NCI-H2227 (cell line): ENCODE measurements around the gene PRPF8.

Source experiments
- DNase-seq: peaks from one replicate; lab custom pipeline; 2025; ENCODE audit not compliant: unreplicated experiment; lab: John Stamatoyannopoulos, UW

The PRPF8 gene

DNA sequence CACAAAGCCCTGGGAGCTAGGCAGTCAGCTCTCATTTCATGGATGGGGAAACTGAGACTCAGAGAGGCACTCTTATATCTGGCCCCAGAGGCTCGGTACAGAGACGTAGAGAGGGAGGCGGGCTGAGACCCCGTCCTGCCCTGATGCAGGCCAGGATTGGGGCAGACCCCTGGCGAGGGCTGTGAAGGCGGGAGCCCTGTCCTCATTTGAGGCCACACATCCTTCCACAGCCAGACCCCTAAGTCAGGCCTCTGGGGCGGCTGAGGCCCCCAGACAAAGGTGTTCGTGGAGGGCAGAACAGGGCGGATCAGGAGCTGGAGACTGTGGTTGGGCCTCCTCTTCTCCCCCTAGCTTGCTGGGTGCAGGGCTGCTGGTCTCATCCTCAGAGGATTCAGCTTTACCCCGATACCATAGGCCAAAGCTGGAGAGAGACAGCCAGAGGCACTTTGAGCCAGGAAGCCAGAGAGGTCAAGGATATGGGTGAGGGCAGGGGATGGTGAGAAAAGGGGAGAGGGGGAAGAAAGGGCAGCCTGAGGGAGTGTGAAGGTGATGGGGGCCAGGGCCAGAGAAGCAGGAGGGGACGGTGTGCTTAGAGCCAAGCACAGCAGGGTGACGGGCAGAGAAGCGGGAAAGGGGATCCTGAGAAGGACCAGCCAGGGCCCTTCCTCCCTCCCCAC is 38.3 kb downstream of the PRPF8 start:
- no peak for DNase-seq

DNA sequence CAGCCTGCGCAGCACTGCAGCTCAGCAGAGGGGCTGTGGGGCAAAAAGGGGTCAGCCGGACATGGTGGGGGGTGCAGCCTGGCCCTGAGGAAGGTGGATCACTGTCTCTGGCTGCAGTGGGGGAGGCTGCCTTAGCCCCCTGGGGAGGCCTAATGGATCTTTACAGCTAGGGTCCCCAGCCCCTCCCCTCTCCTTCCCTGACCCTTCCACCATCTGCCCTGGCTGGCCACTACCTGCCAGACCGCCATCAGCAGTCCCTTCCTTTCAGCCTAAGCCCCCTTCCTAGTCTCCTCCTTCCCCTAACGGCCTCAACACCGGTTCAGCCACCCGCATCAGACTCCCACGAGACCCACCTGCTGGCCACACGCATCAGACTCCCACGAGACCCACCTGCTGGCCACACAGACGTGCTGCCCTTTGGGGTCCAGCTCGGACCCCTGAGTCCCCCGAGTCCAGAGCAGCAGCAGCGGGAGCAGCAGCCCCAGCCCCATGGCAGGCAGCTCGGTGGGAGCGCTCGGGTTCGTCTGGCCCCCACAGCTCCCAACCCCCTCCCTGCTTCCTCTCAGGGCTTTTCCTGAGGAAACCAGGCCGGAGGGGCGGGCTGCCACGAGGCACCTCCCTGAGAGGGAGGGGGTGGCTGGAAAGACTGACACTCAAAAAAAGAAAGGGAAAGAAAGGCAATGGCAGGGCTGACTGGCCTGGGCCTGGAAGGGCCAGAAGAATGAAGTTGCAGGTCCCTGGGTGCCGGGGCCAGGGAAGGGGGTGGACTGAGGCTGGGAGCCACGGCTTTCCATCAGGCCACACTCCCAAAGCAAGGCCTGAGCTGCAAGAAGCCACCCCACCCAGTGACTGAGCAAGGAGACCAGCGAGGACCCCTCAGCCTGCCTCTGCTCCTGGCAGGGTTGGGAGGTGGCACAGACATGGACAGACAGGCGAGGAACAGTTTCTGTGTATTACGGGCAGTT is 39.2 kb downstream of the PRPF8 start, which contains the start of gene SCARF1:
SCARF1 (minus strand) TSS at position 526 of the 965 bp plus-strand sequence; CDS start at position 491, 35 bp downstream.
- DNase-seq: no peak

DNA sequence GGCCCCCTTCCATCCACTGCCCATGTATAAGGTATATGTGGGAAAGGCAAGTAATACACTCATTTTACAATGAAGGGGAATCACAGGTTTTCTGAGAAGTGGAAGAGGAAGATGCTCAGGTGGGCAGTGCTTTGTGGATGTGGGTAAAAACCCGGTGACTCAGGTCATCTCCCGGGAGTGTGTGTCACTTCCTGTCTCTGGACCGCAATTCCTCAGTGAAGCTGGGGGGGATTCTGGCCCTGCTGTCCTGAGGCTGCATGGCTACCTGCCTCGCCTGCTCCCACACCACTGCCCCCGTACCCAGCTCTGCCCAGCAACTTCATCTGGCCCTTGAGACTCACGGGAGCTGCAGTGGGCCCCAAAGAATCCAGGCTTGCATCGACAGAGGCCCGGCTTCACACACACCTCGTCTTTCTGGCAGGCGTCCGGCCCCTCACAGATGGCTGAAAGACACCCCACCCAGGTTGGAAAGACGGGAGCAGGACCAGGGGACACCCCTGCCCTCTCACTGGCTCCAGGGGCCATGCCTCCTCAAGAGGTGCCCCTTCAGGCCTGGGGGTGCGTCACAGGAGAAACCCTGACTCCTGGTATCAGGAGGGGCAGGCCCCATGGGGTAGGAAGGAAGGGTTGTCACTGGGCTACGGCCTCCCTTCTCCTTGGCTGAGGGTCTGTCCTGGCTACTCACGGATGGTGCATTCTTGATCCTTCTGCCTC is 40.0 kb downstream of the PRPF8 start:
- DNase-seq: no peak

DNA sequence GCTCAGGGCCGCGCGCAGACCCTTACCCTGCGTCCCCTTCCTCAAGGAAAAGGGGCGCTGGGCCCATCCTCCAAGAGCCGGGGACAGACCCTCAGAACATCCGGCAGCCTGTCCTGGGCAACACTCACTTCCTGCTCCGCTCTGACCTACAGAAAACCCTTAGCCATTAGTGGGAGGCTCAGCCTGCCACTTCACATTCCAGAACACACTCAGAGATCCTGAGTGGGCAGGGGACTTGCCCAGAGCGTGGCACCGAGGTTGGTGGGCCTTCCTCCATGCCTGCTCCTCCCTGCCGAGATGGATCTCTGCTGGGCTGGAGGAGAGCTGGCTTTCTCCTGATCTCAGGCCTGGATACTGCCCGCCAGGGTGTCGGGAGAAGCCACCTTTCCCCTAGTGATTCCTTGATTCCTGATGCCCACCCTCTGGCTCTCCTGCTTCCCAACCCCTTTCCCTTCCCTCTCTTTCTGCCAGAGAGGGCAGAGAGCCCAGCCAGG is 40.6 kb downstream of the PRPF8 start:
- no peak for DNase-seq

DNA sequence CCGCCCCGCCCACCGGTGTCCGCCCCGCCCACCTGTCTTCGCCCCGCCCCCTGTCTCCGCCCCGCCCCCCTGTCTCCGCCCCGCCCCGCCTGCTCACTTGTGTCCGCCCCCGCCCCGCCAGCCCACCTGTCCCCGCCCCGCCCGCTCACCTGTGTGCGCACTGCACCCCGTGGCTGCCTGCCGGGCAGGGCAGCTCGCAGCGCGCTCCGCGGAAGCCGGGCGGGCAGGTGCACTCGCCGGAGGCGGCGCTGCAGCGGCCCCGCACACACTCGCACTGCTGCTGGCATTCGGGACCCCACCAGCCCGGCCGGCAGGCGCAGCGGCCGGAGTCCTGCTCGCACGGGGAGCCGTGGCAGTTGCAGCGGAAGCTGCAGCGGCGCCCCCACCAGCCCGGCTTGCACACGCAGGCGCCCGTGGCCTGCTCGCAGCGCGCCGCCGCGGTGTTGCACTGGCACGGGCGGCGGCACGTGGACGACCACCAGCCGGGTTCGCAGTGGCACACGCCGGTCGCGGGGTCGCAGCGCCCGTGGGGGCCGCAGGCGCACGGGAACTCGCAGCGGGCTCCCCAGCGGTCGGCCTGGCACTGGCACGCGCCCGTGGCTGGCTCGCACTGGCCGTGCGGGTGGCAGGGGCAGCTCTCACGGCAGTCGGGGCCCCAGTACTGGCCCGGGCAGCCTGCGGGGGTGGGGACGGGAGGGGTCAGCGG is 41.2 kb downstream of the PRPF8 start:
- peak; percentile 57 for DNase-seq

DNA sequence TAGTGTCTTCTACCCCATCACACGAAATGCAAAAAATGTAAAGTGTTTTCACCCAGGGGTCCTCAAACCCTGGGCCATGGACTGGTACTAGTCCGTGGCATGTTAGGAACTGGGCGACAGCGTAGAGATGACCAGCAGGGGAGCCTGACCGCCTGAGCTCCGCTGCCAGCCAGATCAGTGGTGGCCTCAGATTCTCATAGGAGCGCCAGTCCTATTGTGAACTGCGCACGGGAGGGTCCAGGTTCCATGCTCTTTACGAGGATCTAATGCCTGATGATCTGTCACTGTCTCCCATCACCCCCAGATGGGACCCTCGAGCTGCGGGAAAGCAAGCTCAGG is 43.6 kb downstream of the PRPF8 start:
- DNase-seq: no peak

DNA sequence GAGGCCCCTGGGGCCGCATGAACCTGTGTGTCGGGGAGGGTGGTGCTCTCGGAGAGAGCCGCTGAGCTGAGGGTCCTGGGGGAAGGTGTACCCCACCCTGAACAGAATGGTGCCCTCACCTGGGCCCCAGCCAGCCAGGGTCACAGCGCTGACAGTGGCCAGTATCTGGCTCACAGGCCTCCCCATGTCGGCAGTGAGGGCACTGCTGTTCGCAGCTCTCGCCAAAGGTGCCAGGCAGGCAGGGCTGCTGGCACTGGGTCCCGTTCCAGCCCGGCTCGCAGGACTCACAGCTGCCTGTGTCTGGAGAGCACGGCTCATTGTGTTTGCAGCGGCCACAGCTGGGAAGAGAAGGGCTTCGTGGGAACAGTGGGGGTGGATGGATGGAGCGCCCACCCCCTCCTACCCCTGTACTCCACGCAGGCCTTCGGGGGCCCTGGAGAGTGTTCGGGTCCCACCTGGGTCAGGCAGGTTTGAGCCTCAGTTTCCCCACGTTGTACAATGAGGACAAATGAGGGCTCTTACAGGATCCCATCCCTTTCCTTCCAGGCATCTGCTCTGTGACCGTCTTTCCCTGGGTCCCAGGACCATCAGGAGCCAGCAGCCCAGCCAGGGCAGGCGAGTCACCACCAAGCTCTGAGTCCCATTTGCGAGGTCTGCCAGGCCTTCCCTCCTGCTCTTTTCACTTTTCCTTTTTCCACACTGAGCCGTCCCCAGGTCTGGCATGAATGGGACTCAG is 44.2 kb downstream of the PRPF8 start:
- DNase-seq: peak; percentile 16

DNA sequence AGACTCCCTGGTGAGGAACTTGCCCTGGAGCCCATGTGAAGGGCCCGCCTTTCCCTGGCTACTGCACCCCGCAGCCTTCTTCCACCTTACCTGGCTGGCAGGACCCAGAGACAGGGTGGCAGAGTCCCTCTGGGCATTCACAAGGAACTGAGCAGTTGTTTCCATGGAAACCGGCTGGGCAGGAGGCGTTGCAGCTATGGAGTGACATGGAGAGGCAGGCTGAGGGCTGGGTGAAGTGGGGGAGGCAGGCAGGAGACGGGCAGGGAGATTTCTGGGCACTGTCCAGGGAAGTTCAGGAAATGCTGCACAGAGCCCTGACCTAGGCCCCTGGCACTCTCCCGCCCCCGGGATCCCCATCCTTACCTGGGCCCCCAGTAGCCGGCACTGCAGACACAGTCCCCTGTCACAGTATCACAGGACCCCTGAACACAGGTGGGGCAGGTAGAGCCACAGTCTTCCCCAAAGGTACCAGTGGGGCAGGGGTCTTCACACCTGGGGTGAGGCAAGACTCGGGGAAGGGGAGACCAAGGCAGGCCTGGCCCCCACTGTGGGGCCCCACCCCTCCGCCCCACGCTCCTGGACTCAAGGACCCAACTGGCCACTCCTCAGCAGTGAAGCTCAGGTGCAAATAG is 45.0 kb downstream of the PRPF8 start:
- peak; percentile 69 for DNase-seq

DNA sequence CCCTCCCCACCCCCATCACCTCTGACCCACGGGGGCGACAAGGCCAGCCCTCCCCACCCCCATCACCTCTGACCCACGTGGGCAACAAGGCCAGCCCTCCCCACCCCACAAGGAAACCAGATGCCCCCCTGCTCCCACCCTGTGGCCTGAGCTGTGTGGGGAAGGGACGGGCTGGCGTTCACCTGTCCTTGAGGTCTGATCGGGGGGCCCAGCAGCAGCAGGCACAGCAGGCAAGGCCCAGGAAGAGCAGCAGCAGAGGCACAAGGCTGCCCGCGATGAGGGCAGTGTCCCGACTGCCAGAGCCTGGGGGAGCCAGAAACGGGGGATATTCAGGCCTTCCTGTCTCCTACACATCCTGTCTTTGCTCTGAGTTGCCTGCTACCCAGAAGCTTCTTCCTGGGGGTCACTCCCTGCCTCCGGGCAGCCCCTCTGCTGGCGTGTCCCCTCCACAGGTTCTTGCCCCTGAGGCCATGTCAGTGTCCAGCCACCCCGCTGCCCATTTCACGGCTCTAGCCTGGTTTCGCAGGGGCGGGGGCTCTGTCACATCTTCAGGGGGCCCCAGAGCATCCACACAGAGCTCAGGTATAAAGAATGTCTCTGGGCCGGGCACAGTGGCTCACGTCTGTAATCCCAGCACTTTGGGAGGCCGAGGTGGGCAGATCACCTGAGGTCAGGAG is 45.9 kb downstream of the PRPF8 start:
- DNase-seq: no peak

DNA sequence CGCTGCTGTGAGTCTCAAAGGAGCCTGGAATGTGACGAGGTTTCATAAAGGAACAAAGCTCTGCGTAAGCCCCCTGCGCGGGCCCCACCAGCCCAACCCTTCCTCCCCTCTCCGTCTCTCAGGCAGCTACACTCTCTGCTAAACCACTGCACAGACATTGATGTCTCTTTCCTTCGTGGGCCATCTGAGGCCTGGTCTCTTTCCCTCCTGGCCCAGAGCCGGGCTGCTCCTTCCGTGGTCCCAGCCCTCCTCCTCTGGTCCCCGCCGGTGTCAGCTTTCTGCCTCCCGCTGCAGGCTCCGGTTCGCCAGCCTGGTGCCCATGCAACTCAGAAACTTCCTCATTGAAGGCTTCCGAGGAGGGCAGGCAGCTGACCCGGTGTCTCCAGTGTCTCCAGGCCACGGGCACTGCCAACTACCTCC is 46.5 kb downstream of the PRPF8 start:
- DNase-seq: no peak

DNA sequence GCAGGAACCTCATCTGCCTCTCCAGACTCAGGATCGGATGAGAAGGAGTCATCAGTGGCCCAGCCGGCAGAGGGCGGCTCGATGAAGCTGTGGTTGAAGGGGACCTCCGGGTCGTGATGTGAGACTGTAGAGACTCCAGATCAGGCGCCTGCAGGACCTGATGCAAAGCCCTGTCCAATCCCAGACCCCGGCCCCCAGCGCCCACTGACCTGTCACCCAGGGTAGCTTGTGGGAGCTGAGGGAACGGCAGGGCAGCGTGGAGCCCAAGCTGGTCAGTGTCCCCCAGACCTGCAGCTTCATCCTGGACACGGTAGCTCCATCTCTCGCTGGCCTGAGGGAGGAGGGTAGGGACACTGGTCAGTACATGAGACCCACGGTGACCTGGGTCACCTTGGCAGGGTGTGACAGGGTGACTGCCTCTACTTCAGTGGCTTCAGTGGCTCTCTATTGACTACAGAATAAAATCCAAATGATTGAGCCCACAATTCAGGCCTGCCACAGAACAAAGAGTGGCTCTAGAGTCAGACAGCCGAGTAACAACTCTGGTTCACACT is 47.9 kb downstream of the PRPF8 start:
- DNase-seq: no peak

DNA sequence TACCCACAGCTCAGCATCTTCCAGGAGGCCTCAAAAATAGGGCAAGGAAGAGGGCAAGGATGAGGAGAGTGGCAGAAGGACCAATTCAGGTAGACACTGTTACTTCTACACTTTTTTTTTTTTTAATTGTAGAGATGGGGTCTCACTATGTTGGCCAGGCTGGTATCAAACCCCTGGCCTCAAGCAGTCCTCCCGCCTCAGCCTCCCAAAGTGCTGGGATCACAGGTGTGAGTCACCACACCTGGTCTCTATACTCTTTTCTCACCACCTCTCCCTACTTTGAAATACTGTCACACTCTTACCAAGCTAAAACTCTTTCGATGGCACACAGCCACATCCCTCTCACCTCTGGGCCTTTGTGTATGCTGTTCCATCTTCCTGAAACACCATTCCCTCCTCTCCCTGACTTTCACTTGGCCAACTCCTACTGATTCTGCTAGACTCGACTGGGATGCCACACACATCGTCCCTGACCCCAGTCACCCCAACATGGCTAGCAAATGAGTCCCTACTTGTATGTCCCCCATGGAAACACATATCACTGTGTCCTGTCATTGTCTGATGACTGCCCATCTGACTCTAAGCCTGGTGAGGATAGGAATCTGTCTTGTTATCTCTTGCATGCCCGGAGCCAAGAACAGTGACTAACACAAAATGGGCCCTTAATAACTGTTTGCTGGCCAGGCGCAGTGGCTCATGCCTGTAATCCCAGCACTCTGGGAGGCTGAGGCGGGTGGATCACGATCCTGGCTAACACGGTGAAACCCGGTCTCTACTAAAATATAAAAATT is 48.8 kb downstream of the PRPF8 start:
- no peak for DNase-seq

DNA sequence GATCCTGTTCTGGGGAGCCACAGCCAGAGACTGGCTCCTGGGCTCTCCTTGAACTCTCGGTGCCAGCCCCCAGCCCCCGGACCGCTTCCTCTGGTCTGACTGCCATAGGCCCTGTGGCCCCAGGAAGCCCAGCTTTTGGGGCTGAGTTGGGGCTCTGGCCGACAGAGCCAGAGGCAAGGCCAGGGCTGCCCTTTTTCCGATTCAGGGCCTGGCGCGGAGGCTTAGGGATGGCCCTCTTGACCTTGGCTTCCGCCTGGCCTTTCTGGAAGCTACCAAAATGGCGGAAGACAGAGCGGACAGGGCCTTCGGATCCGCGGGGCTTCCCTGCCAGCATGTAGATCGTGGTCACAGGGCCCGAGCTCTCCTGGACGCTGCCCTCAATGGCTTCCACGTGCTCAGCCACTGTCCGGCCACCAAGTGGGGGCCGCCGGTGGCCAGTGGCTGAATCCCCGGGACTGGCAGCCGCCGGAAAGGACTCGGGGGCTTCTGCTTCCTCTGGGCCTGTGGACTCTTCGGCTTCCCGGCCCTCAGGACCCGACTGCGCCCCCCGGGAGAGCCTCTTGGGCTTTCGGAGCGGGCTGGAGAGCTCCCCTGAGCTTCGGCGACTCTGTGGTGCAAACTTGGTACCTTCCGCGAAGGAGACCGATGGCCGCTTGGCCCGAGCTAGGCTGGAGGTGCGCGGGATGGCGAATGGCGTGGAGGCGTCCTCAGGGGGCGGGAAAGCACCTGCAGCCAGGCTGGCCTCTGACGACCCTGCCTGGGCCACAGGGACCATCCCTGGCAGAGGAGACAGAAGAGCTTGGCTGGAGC is 49.6 kb downstream of the PRPF8 start:
- no peak for DNase-seq

DNA sequence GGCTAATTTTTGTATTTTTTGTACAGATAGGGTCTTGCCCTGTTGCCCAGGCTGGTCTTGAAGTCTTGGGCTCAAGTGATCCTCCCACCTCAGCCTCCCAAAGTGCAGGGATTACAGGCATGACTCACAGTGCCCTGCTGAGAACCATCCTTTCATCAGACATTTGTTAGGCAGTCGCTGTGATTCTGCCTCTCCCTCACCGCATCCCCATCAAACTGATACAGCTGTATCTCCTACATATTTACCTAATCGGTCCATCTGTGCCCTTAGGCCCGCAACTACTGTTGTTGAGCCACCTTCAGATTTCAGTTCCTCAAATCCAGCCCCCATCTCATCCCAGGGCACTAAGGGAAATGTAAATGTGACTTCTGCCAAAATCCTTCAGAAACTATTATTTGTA is 54.0 kb downstream of the PRPF8 start:
- no peak for DNase-seq

DNA sequence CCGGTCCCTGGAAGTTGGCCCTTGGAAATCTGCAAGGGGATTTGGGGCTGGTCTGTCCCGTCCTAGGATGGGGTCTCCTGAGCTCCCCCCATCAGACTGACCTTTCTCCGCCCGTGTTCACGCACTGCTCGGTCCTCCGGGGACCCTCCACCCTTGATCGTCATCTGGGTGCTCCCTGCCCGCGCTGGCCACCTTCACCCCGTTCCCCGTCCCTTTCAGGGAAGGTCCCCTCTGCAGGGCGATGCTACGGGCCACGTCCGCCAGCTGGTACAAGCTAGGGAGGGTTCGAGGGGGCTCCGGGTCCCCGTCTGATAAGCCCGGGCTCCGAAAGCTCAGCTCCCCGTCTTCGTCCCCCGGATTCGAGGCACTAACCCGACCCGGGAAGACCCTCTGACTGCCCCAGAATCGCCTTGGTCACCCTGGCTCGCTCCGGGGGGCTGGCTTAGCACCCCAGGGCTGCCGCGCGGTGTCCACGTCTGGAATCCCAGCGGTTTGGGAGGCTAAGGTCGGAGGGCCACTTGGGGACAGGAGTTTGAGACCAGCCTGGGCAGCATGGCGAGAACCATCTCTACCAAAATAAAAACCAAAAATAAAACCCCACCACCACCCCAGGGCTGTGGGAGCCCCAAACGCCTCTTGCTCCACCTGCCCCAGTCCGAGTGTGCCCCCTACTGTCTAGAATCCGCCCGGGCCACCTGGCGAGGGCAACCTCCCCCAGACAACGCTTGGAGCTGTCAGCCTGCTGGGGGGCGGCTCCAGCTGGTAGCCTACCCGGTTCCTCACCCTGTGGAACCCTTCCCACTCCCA is 55.0 kb downstream of the PRPF8 start:
- DNase-seq: peak; percentile 26

DNA sequence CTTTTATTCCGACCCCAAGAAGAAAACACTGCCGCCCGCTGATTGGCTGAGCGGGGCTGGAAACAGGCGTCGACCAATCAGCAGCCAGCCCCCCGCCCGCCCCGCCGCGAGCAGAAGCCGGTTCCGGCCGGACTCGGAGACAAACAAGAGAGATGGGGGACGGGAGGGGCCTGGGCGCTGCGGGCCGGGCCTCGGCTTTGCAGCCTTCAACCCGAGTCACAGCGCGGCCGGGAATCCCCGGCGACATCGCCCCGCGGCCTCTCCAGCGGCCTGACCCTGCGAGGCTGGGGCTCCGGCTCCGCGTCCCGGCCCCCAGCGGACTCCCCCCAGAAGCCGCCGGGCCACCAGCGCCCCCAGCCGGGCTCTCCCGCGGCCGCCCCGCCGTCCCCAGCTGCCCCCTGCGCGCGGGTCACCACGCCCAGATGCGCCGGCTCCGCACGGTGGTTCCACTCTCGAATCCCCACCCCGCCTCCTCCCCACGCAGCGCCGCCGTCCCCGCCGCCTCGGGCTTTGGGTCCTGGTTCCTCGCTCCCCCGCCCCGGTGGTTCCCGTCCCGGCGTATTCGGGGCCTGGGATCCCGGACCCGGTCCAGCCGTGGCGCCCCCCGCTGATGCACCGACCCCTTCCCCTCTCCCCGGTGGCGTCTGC is 55.7 kb downstream of the PRPF8 start:
- peak; percentile 95 for DNase-seq
